Caco-2 (cell line): ENCODE data around the gene DUSP11. TPM values are rescaled to one million over a fixed set of nuclear protein-coding genes. Genes with fewer than 3 reads are reported as not detected.
"Not testable (repeated sequence)": the region's sequence is repeated elsewhere in the genome, so short reads cannot be mapped to it uniquely, and the experiment has no call there.

Experiments used
- BruUV-seq: library from RNA; stranded (reverse); fragments of 400-500 nt; replicated peaks from 2 replicates; lab custom pipeline; 2021; lab: Mats Ljungman, UMichigan
- CTCF ChIA-PET: fragments of 300-600 bp; sonication (Branson Sonifier 250); formaldehyde crosslinking; loops from one replicate; lab custom pipeline; 2022; ENCODE audit warnings: antibody characterized with exemption; lab: Charles Lee
- POLR2A ChIA-PET: fragments of 300-600 bp; sonication (Branson Sonifier 250); formaldehyde crosslinking; loops from one replicate; lab custom pipeline; 2022; ENCODE audit warnings: antibody characterized with exemption; lab: Charles Lee
- DNase-seq, 2 experiments: peaks; one replicate each; pipeline versions ENCODE4 v3.0.0 to v3.0.0-alpha.2; 2020 to 2022
- H3K27me3 ChIP-seq: replicated peaks from 2 replicates; pipeline ENCODE4 v1.6.0; 2011; ENCODE audit warnings: low read length; ENCODE audit not compliant: control insufficient read depth, insufficient read depth
- H3K36me3 ChIP-seq: 2 replicates; pipeline ENCODE4 v1.5.1; 2011; ENCODE audit warnings: low read length; ENCODE audit not compliant: control insufficient read depth, insufficient read depth
- H3K4me1 ChIP-seq: fragments of 250-450 bp; sonication (Bioruptor Pico); 2 replicates; pipeline ENCODE4 v1.5.1; 2020; ENCODE audit warnings: mild to moderate bottlenecking
- H3K4me3 ChIP-seq: 2 replicates; pipeline ENCODE4 v1.5.1; 2011; ENCODE audit warnings: low read depth, mild to moderate bottlenecking, control low read depth, low read length
- H3K9me3 ChIP-seq: fragments of 250-450 bp; sonication (Bioruptor Pico); 2 replicates; pipeline ENCODE4 v1.5.1; 2020; ENCODE audit warnings: mild to moderate bottlenecking, moderate library complexity
- H3K27ac Mint-ChIP-seq: one replicate; pipeline ENCODE4 v1.8.0; 2022; ENCODE audit warnings: mixed read lengths; ENCODE audit not compliant: unreplicated experiment
- H3K27me3 Mint-ChIP-seq: one replicate; pipeline ENCODE4 v1.8.0; 2022; ENCODE audit warnings: mixed read lengths; ENCODE audit not compliant: insufficient read depth, unreplicated experiment
- H3K36me3 Mint-ChIP-seq: one replicate; pipeline ENCODE4 v1.8.0; 2022; ENCODE audit warnings: mild to moderate bottlenecking, mixed read lengths; ENCODE audit not compliant: insufficient read depth, unreplicated experiment
- H3K4me1 Mint-ChIP-seq: one replicate; pipeline ENCODE4 v1.8.0; 2022; ENCODE audit warnings: low read depth, mixed read lengths; ENCODE audit not compliant: unreplicated experiment
- H3K4me3 Mint-ChIP-seq: one replicate; pipeline ENCODE4 v1.8.0; 2022; ENCODE audit warnings: mild to moderate bottlenecking, moderate library complexity, mixed read lengths; ENCODE audit not compliant: unreplicated experiment
- H3K9me3 Mint-ChIP-seq: one replicate; pipeline ENCODE4 v1.8.0; 2022; ENCODE audit warnings: mixed read lengths; ENCODE audit not compliant: unreplicated experiment
- intact Hi-C: fragments of 100-400 bp; cut with micrococcal nuclease; formaldehyde crosslinking; loops from one replicate; pipeline ENCODE4 v1.10.0; 2022; ENCODE audit not compliant: unreplicated experiment
- total RNA-seq: library from RNA; stranded (reverse); gene quantifications from 2 replicates; pipeline ENCODE4 v1.2.3, GENCODE V29; 2022
- TF ChIP-seq, protein P1 (sequence below), 2 experiments: fragments of 200-600 bp in 1 of 2; IDR thresholded peaks; 1 replicate in 1 of 2; 2 replicates in 1 of 2; pipeline versions ENCODE4 v1.5.1 to v1.8.0; 2011 to 2022; ENCODE audit warnings: antibody characterized with exemption in 1 of 2, control low read depth in 1 of 2, inconsistent platforms in 1 of 2, low read depth in 1 of 2, low read length in 1 of 2, mild to moderate bottlenecking in 1 of 2, moderate library complexity in 1 of 2; ENCODE audit not compliant: insufficient read depth in 1 of 2, severe bottlenecking in 1 of 2, unreplicated experiment in 1 of 2

DUSP11 gene
- total RNA-seq, 1 experiment from 2014 or later: 24.3 TPM

DNA sequence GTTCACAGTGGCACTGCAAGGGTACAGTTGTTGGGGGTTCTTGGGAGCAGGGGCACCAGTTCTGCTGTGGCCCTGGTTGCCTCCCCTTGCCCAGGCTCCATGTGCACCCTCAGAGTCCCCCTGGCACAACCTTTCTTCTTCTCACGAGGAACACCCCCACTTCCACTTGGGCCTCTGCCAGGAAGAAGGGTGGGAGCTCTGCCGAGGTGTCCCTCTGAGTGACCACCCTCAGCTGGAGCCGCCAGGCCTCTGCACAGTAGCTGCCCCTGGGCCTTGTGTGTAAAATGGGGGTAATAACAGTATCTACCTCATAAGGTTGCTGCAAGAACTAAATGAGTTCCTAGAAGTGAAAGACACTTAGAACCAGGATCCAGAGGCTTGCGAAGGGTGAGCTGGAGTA lies 51.2 kb downstream of the DUSP11 start:
- Histone ChIP-seq H3K36me3 (no peaks in the 10 kb centered on the region; the same call in 1 of the 2 replicates), H3K27me3 (no peaks in the 10 kb centered on the region), H3K4me3 (no peak overlapping the region), H3K4me1 (no peaks in the 10 kb centered on the region), H3K9me3 (no peaks in the 10 kb centered on the region)
- no peak overlapping the region for H3K4me3 Mint-ChIP-seq
- intact Hi-C loops: no loop called here
- H3K9me3 Mint-ChIP-seq: no peaks in the 10 kb centered on the region
- BruUV-seq: no TSS peak
- TF ChIP-seq, protein P1, sequence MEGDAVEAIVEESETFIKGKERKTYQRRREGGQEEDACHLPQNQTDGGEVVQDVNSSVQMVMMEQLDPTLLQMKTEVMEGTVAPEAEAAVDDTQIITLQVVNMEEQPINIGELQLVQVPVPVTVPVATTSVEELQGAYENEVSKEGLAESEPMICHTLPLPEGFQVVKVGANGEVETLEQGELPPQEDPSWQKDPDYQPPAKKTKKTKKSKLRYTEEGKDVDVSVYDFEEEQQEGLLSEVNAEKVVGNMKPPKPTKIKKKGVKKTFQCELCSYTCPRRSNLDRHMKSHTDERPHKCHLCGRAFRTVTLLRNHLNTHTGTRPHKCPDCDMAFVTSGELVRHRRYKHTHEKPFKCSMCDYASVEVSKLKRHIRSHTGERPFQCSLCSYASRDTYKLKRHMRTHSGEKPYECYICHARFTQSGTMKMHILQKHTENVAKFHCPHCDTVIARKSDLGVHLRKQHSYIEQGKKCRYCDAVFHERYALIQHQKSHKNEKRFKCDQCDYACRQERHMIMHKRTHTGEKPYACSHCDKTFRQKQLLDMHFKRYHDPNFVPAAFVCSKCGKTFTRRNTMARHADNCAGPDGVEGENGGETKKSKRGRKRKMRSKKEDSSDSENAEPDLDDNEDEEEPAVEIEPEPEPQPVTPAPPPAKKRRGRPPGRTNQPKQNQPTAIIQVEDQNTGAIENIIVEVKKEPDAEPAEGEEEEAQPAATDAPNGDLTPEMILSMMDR (IDR thresholded peaks at IDR 0.05; ENCODE audit: insufficient read depth in 1 of 2, low read depth in 1 of 2, low read length in 1 of 2, severe bottlenecking in 1 of 2, unreplicated experiment in 1 of 2): no peak
- ChIA-PET POLR2A (no interaction called here), CTCF (no interaction called here)
- H3K27me3 Mint-ChIP-seq: no peaks in the 10 kb centered on the region
- no peaks in the 10 kb centered on the region for H3K4me1 Mint-ChIP-seq
- H3K36me3 Mint-ChIP-seq: peaks cover 49% of the 10 kb centered on the region
- H3K27ac Mint-ChIP-seq: no peak overlapping the region
- no peak for DNase-seq

DNA sequence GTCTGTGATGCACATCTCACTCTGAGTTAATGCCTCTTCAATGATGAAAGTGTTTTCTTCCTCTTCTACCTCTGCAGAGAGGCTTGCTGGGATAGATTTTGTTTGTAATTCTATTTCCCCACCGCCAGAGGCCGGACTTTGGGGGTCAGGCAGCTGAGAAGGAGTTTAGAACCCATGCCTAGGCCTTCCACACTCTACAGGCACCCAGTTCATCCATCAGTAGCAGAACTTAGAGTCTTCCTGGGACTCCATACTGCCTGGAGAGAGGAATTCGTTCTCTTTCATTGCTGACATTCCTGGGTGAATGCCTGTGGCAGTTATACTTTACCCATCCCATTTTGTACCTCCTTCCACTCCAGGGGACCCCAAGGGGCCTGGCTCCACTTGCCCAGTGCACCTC lies 51.9 kb downstream of the DUSP11 start:
- H3K9me3 Mint-ChIP-seq: no peaks in the 10 kb centered on the region
- CTCF ChIA-PET: no interaction called here
- DNase-seq: no peak
- Histone ChIP-seq H3K4me1 (no peaks in the 10 kb centered on the region), H3K27me3 (no peaks in the 10 kb centered on the region), H3K36me3 (no peaks in the 10 kb centered on the region), H3K9me3 (no peaks in the 10 kb centered on the region), H3K4me3 (no peak overlapping the region)
- BruUV-seq: no TSS peak
- TF ChIP-seq, protein P1 (IDR thresholded peaks at IDR 0.05; ENCODE audit: insufficient read depth in 1 of 2, low read depth in 1 of 2, low read length in 1 of 2, severe bottlenecking in 1 of 2, unreplicated experiment in 1 of 2): no peak
- peaks cover 3% of the 10 kb centered on the region for H3K27me3 Mint-ChIP-seq
- H3K4me1 Mint-ChIP-seq: no peaks in the 10 kb centered on the region
- H3K4me3 Mint-ChIP-seq: no peak overlapping the region
- peaks cover 42% of the 10 kb centered on the region for H3K36me3 Mint-ChIP-seq
- POLR2A ChIA-PET: interaction anchor here (0.6 kb wide), 1 partner anchor 147 kb away, joined by 3 read pairs; no protein-coding TSS in a partner anchor
- intact Hi-C loops: no loop called here
- H3K27ac Mint-ChIP-seq: no peak overlapping the region

DNA sequence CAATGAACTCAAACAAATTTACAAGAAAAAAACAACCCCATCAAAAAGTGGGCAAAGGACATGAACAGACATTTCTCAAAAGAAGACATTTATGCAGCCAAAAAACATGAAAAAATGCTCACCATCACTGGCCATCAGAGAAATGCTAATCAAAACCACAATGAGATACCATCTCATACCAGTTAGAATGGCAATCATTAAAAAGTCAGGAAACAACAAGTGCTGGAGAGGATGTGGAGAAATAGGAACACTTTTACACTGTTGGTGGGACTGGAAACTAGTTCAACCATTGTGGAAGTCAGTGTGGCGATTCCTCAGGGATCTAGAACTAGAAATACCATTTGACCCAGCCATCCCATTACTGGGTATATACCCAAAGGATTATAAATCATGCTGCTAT lies 53.2 kb downstream of the DUSP11 start:
- H3K4me3 Mint-ChIP-seq, intact Hi-C loops, H3K9me3 Mint-ChIP-seq, H3K4me3 ChIP-seq, H3K4me1 ChIP-seq, H3K27me3 Mint-ChIP-seq, POLR2A ChIA-PET, DNase-seq, H3K9me3 ChIP-seq, H3K36me3 ChIP-seq, H3K4me1 Mint-ChIP-seq, H3K27me3 ChIP-seq, H3K27ac Mint-ChIP-seq, CTCF ChIA-PET, BruUV-seq: not testable (repeated sequence)
- peaks cover 29% of the 10 kb centered on the region for H3K36me3 Mint-ChIP-seq
